ENCODE results near the gene NMRK1. TPM values are rescaled to one million over a fixed set of nuclear protein-coding genes. Genes with fewer than 3 reads are reported as not detected.

NMRK1 gene
- polyA plus RNA-seq, 1 of the 3 experiments (the other 2 are of a cell fraction), result 8.4 TPM

DNA sequence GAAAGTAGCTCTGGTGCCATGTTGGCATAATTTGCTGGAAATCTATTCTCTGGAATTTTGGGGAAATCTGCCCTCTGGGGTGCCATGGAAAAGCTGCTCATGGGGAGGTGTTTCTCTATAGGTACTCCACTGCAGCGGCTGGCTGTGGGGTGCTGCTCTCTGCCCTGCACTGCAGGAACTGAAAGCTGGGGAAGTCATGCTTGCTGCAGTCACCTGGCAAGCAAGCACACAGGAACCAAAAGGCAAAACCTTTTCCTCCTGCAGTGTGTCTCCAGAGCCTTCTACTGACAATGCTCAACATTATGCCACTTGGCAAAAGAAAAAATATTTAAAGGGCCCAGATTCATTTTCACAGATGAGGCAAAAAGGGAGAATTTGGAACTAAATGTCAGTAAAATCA is 34.1 kb downstream of the NMRK1 start (continued):
- TF ChIP-seq NFIC (IDR thresholded peaks at IDR 0.05; ENCODE audit: borderline replicate concordance) (no peak), TCF12 (IDR thresholded peaks at IDR 0.05) (no peak)
- TF ChIP-seq, protein P1, sequence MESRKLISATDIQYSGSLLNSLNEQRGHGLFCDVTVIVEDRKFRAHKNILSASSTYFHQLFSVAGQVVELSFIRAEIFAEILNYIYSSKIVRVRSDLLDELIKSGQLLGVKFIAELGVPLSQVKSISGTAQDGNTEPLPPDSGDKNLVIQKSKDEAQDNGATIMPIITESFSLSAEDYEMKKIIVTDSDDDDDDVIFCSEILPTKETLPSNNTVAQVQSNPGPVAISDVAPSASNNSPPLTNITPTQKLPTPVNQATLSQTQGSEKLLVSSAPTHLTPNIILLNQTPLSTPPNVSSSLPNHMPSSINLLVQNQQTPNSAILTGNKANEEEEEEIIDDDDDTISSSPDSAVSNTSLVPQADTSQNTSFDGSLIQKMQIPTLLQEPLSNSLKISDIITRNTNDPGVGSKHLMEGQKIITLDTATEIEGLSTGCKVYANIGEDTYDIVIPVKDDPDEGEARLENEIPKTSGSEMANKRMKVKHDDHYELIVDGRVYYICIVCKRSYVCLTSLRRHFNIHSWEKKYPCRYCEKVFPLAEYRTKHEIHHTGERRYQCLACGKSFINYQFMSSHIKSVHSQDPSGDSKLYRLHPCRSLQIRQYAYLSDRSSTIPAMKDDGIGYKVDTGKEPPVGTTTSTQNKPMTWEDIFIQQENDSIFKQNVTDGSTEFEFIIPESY (IDR thresholded peaks at IDR 0.05; ENCODE audit: borderline replicate concordance, low read depth), result no peak

DNA sequence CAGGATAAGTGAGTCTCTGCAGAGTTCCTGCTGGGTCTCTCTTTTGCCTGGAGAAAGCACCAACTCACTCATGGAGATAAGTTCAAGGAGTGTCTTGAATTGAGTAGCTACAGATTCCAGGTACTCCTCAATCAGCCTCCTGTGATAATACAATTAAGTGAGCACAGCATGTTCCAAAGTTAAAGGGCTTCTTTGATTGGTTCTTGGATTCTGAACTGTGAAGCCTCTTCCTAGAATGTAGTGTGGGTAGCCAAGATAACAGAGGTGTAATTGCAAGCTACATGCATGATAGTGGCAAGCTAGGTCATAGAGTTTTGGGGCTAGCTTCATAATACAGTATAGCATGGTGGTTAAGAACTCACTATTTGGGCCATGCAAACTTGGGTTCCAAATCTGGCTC is 36.7 kb downstream of the NMRK1 start:
- no peaks in the 10 kb centered on the region for H3F3A ChIP-seq (replicated peaks; ENCODE audit: insufficient read depth)
- no peak overlapping the region for H3K27ac ChIP-seq (ENCODE audit: low read depth in 2 of 2, low read length in 1 of 2)
- no peaks in the 10 kb centered on the region for H3K27me3 ChIP-seq (ENCODE audit: insufficient read depth)
- no peaks in the 10 kb centered on the region for H3K4me1 ChIP-seq (ENCODE audit: control insufficient read depth in 1 of 2, insufficient read depth in 2 of 2, low read depth in 1 of 2, low read length in 1 of 2)
- POLR2A ChIA-PET, result no interaction called here
- TF ChIP-seq, protein P2, sequence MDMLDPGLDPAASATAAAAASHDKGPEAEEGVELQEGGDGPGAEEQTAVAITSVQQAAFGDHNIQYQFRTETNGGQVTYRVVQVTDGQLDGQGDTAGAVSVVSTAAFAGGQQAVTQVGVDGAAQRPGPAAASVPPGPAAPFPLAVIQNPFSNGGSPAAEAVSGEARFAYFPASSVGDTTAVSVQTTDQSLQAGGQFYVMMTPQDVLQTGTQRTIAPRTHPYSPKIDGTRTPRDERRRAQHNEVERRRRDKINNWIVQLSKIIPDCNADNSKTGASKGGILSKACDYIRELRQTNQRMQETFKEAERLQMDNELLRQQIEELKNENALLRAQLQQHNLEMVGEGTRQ (IDR thresholded peaks at IDR 0.05; ENCODE audit: borderline replicate concordance, low read depth, low read length), result no peak
- TF ChIP-seq POLR2AphosphoS5 (IDR thresholded peaks at IDR 0.05; ENCODE audit: low read depth, low read length) (no peak), TAF1 (IDR thresholded peaks at IDR 0.05; ENCODE audit: borderline replicate concordance, low read depth, low read length) (no peak), GABPA (IDR thresholded peaks at IDR 0.05; ENCODE audit: low read depth) (no peak), ELF1 (IDR thresholded peaks at IDR 0.05) (no peak), PBX3 (IDR thresholded peaks at IDR 0.05) (no peak), RFX5 (IDR thresholded peaks at IDR 0.05; ENCODE audit: low read length) (no peak), MXI1 (IDR thresholded peaks at IDR 0.05; ENCODE audit: low read depth, low read length) (no peak)
- TF ChIP-seq, protein P3, sequence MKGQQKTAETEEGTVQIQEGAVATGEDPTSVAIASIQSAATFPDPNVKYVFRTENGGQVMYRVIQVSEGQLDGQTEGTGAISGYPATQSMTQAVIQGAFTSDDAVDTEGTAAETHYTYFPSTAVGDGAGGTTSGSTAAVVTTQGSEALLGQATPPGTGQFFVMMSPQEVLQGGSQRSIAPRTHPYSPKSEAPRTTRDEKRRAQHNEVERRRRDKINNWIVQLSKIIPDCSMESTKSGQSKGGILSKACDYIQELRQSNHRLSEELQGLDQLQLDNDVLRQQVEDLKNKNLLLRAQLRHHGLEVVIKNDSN (IDR thresholded peaks at IDR 0.05; ENCODE audit: borderline replicate concordance, low read depth), result no peak
- TF ChIP-seq, protein P4, sequence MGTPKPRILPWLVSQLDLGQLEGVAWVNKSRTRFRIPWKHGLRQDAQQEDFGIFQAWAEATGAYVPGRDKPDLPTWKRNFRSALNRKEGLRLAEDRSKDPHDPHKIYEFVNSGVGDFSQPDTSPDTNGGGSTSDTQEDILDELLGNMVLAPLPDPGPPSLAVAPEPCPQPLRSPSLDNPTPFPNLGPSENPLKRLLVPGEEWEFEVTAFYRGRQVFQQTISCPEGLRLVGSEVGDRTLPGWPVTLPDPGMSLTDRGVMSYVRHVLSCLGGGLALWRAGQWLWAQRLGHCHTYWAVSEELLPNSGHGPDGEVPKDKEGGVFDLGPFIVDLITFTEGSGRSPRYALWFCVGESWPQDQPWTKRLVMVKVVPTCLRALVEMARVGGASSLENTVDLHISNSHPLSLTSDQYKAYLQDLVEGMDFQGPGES (IDR thresholded peaks at IDR 0.05; ENCODE audit: low read depth, low read length), result no peak
- H3K9ac ChIP-seq, result no peak overlapping the region
- no peak overlapping the region for H3K4me3 ChIP-seq (ENCODE audit: low read depth in 2 of 2, low read length in 1 of 2)
- no peak for DNase-seq
- no peak overlapping the region for H3K4me2 ChIP-seq
- H2AFZ ChIP-seq (ENCODE audit: low read depth), result no peak overlapping the region
- CTCF ChIA-PET, result interaction anchor here (1.0 to 1.8 kb wide), 2 partner anchors 25 to 277 kb away, joined by 3 to 4 read pairs; no protein-coding TSS in a partner anchor
- H3K36me3 ChIP-seq (replicated peaks in 1 of 2; ENCODE audit: control insufficient read depth in 1 of 2, insufficient read depth in 2 of 2, low read length in 1 of 2), result no peaks in the 10 kb centered on the region
- H4K20me1 ChIP-seq (ENCODE audit: insufficient read depth), result no peaks in the 10 kb centered on the region
- no peaks in the 10 kb centered on the region for H3K9me2 ChIP-seq
- H3K79me2 ChIP-seq (ENCODE audit: insufficient read depth), result no peaks in the 10 kb centered on the region
- no peaks in the 10 kb centered on the region for H3K9me3 ChIP-seq
